ENCODE results near the gene PPP1R12A. TPM values are rescaled to one million over a fixed set of nuclear protein-coding genes. Genes with fewer than 3 reads are reported as not detected.

The PPP1R12A gene
- polyA plus RNA-seq, 1 experiment = 107 TPM

DNA sequence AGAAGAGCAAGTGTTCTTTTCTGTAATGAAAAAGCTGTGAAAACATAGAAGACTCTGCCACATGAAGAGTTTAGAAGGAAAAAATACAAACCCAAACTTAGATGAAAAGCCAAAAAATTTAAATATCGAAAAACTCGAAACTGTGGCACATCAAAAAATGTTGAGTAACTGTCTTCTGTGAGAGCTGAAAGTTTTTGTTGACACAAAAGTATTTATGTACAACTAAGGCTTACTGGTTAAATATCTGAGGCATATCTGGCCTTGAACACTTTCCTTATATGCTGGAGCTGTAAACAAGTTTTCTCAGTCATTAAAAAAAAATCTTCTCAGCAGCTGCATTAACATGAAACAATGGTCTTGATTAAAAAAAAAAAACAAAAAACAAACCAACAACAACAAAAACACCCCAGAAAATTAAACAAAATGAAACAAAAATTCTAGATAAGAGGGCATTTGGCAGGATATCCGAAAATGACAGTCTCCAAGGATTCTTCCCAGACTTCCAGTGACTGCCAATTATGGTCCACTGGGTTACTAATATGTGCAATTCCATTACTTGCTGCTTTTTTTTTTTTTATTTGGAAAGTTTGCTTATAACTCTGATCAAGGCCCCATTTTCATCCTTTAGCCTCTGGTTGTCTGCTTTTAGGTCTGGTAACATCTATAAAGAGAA lies 159.4 kb downstream of the PPP1R12A start:
- CTCF ChIA-PET = interaction anchor here (0.5 to 2.2 kb wide), 4 partner anchors 228 to 412 kb away, joined by 3 to 6 read pairs (median 4); no protein-coding TSS in a partner anchor
- no peaks in the 10 kb centered on the region for H3K27me3 ChIP-seq (ENCODE audit: control insufficient read depth, insufficient read depth, low read length)
- POLR2A ChIA-PET = no interaction called here
- no peak overlapping the region for H3K27ac ChIP-seq (ENCODE audit: low read depth, low read length)
- TF ChIP-seq, protein P1, sequence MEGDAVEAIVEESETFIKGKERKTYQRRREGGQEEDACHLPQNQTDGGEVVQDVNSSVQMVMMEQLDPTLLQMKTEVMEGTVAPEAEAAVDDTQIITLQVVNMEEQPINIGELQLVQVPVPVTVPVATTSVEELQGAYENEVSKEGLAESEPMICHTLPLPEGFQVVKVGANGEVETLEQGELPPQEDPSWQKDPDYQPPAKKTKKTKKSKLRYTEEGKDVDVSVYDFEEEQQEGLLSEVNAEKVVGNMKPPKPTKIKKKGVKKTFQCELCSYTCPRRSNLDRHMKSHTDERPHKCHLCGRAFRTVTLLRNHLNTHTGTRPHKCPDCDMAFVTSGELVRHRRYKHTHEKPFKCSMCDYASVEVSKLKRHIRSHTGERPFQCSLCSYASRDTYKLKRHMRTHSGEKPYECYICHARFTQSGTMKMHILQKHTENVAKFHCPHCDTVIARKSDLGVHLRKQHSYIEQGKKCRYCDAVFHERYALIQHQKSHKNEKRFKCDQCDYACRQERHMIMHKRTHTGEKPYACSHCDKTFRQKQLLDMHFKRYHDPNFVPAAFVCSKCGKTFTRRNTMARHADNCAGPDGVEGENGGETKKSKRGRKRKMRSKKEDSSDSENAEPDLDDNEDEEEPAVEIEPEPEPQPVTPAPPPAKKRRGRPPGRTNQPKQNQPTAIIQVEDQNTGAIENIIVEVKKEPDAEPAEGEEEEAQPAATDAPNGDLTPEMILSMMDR (IDR thresholded peaks at IDR 0.05; ENCODE audit: low read depth, low read length) = no peak
- DNase-seq (ENCODE audit: low read depth, low spot score) = no peak
- H3K9me3 ChIP-seq (ENCODE audit: control insufficient read depth, insufficient read depth, low read length) = no peaks in the 10 kb centered on the region
- H3K4me3 ChIP-seq (ENCODE audit: low read depth, low read length) = no peak overlapping the region

DNA sequence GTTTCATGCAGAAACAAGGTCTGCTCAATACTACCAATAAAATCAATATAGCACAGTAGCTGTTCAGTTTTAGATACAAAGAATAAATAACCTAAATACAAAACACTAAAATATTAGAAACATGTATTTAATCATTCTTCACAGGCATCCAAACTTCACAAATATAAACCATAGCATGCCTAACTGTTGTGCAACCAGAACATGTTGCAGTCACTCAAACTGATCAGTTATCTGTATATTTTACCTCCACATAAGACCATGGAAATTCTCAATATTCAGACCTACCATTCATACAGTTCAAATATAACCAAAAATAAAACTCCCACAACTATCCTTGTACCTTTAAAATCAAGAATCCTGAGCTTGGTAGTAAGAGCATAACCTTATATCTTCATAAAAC lies 161.0 kb downstream of the PPP1R12A start:
- TF ChIP-seq, protein P1 (IDR thresholded peaks at IDR 0.05; ENCODE audit: low read depth, low read length) = no peak
- POLR2A ChIA-PET = no interaction called here
- CTCF ChIA-PET = interaction anchor here (0.5 to 0.6 kb wide), 2 partner anchors 83 to 366 kb away, joined by 3 to 5 read pairs; partner anchors contain the start of gene PAWR
- Histone ChIP-seq H3K27me3 (ENCODE audit: control insufficient read depth, insufficient read depth, low read length) (no peaks in the 10 kb centered on the region), H3K27ac (ENCODE audit: low read depth, low read length) (no peak overlapping the region), H3K4me3 (ENCODE audit: low read depth, low read length) (no peak overlapping the region), H3K9me3 (ENCODE audit: control insufficient read depth, insufficient read depth, low read length) (no peaks in the 10 kb centered on the region)
- DNase-seq (ENCODE audit: low read depth, low spot score) = no peak

DNA sequence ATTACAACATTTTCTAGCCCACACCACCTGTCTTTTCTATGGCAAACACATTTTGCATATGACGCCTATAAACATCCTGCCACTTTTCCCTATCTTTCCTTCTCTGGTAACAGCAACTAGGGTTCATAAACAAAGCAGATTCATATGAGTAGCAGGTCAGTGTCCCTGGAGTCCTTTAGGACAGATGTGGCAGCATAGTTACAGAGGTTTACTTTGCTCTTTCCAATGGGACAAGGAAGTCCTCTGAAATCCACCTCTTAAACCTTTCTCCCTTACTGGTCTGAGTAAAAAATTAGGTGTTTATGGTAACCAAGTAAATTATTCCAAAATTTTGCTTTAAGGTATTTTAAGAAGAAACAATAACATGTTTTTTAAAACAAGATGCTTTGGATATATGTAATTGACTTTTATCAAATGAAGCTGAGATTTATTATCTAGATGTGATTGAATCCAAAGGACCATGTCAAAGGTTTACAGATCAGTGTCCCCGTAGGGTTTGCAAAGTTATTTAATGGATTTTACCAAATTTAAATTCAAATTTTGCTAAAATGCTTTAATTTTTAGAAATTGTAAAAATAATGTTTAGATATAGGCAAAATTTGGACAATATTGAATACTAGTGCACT lies 164.9 kb downstream of the PPP1R12A start:
- H3K4me3 ChIP-seq (ENCODE audit: low read depth, low read length) = no peak overlapping the region
- H3K27me3 ChIP-seq (ENCODE audit: control insufficient read depth, insufficient read depth, low read length) = no peaks in the 10 kb centered on the region
- ChIA-PET POLR2A (no interaction called here), CTCF (no interaction called here)
- DNase-seq (ENCODE audit: low read depth, low spot score) = no peak
- TF ChIP-seq, protein P1 (IDR thresholded peaks at IDR 0.05; ENCODE audit: low read depth, low read length) = no peak
- H3K27ac ChIP-seq (ENCODE audit: low read depth, low read length) = no peak overlapping the region
- H3K9me3 ChIP-seq (ENCODE audit: control insufficient read depth, insufficient read depth, low read length) = no peaks in the 10 kb centered on the region

DNA sequence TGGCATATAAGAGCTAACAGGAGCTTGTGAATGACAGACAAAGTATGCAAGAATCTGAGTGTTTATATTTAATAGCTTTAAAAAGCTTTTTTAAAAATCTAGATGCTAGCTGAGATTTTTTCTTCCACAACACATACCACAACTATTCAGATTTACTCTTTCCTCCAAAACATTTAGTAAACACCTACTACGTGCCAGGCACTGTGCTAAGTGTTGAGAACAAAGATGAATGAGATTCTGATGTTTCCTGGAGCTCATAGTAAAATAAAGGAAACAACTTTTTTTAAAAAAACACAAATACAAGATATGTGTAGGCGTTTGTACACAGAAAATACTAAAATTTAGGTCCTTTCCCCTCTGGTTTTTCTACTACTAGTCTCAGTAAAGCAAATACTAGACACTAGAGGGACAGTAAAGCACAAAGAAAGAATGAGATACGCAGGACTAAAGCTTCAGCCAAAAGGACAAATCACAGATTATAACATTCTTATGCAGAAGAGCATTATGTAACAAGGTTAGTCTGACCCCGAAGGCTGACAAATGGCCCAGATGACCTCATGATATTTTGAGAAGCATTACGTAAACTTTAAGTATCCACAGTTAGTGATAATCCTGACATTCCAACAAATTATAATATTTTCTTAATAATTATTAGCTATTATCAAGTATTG lies 165.6 kb downstream of the PPP1R12A start:
- TF ChIP-seq, protein P1 (IDR thresholded peaks at IDR 0.05; ENCODE audit: low read depth, low read length) = no peak
- Histone ChIP-seq H3K9me3 (ENCODE audit: control insufficient read depth, insufficient read depth, low read length) (no peaks in the 10 kb centered on the region), H3K27ac (ENCODE audit: low read depth, low read length) (no peak overlapping the region), H3K4me3 (ENCODE audit: low read depth, low read length) (no peak overlapping the region), H3K27me3 (ENCODE audit: control insufficient read depth, insufficient read depth, low read length) (no peaks in the 10 kb centered on the region)
- ChIA-PET CTCF (interaction anchor here (1.2 to 1.3 kb wide), 2 partner anchors 9 to 361 kb away, joined by 3 to 6 read pairs; no protein-coding TSS in a partner anchor), POLR2A (no interaction called here)
- no peak for DNase-seq (ENCODE audit: low read depth, low spot score)

All from AG04450 (cell line).